GM19324 (cell line): ENCODE results near the gene PRKCE.

Experiments used
- ATAC-seq: cut with Tn5 transposase; IDR thresholded peaks from one replicate; pipeline ENCODE4 v1.9.1; 2021; ENCODE audit warnings: mild to moderate bottlenecking, moderate library complexity; ENCODE audit not compliant: unreplicated experiment, low FRiP score

PRKCE gene

DNA sequence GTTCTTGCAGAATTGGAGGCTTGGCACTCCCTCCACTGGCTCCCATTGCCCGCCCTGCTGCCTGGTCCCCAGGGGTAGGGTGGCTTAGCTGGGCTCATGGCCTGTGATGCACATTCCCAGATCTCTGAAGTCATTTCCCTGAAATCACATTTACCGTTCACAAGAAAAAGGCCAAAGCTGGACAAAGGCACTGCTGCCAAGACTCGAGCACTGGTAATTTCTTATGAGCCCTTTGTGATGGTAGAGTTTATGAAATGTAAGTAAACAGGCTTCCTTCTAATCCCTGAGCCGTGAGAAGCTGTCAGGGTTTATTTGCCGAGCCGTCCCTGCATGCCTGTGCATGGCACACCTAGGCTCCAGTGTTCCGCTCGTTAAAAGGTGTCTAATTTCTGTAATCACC lies 398.6 kb downstream of the PRKCE start:
- ATAC-seq, result no peak

- ATAC-seq, result no peak
Measured at GRCh38 chr2:46050489-46050888, 399.0 kb downstream of the PRKCE start.

- no peak for ATAC-seq
Measured at GRCh38 chr2:46051085-46051484, 399.6 kb downstream of the PRKCE start.

- ATAC-seq, result no peak
Measured at GRCh38 chr2:46053564-46053963, 402.1 kb downstream of the PRKCE start.

GRCh38 chr2:46056541-46056940 lies 405.1 kb downstream of the PRKCE start:
- no peak for ATAC-seq

DNA sequence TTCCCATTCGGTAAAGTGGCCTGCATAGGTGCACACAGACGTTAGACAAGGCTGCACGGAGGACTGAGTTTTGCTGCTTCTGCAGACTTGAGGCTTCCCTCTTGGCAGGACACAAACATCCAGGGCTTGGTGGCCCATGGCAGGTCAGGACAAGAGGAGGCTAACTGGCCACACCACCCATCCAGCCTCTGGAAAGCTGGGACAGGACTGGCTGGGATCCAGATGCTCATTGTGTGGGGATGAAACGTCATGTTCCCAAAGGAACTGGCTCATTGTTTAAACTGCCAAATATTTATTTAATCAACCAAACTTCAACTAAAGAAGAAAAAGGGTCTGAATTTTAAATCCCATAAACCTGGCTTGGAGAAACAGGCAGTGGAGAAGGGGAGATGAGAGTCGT lies 406.7 kb downstream of the PRKCE start:
- no peak for ATAC-seq

GRCh38 chr2:46062637-46063412 lies 411.4 kb downstream of the PRKCE start:
- no peak for ATAC-seq

- no peak for ATAC-seq
Measured at GRCh38 chr2:46064396-46064795, 412.9 kb downstream of the PRKCE start.

DNA sequence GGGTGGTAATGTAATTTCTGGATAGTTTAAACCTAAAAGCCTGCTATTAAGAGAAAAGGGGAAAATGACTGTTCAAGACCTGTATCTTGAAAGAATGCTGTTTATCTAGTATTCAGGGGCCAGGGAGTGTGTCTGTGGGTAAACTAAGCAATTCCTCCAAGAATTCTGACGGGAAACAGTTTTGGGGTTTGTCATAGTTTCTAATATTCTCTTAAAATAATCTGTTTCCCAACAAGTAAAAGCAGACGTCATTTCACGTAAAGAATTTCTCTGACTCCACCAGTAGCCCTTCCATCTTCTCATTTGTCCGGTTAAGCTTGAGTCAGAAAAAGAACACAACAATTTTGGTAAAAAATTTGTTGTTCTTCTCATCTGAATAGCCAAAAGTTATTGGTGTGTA lies 413.7 kb downstream of the PRKCE start:
- ATAC-seq, result no peak

- no peak for ATAC-seq
Measured at GRCh38 chr2:46066116-46066515, 414.6 kb downstream of the PRKCE start.

DNA sequence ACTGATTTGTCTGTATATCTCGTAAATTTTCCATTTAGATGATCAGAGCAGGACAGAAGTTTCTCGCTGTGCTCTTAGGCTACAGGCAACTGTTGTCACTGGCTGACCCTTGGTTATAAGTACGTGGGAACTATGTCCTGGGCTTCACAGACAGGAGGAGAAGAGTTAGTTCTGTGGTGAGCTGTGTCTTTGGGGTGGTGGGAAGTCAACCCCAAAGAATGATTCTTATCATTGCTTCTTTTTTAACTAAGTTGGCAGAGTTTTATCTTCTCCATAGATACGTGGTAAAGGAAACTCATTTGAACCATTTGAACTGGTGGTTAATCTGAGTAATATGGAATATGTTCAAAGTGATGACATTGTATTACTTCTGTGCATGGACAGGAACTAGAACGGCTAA lies 415.1 kb downstream of the PRKCE start:
- ATAC-seq, result no peak

- ATAC-seq, result no peak
Measured at GRCh38 chr2:46067062-46067461, 415.6 kb downstream of the PRKCE start.

GRCh38 chr2:46067501-46068305 lies 416.2 kb downstream of the PRKCE start:
- ATAC-seq, result no peak

- no peak for ATAC-seq
Measured at GRCh38 chr2:46068636-46069035, 417.2 kb downstream of the PRKCE start.

DNA sequence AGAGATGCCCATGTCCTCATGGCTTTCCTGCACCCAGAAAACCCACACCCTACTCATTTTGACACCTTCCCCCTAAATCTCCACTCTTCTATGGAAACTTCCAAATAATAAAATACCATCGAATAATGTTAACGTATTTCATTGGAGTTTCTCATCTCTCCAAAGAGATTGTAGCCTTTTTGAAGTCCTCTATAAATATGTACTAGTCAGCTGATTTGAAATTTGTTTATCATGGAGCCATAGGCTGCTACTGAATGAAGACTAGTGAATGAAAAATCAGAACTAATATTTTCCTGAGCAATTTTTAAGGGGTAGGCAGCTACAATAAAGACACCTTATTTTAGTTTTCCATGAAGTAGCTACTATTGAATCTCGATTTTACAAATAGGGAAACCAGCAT lies 419.6 kb downstream of the PRKCE start:
- ATAC-seq, result no peak

DNA sequence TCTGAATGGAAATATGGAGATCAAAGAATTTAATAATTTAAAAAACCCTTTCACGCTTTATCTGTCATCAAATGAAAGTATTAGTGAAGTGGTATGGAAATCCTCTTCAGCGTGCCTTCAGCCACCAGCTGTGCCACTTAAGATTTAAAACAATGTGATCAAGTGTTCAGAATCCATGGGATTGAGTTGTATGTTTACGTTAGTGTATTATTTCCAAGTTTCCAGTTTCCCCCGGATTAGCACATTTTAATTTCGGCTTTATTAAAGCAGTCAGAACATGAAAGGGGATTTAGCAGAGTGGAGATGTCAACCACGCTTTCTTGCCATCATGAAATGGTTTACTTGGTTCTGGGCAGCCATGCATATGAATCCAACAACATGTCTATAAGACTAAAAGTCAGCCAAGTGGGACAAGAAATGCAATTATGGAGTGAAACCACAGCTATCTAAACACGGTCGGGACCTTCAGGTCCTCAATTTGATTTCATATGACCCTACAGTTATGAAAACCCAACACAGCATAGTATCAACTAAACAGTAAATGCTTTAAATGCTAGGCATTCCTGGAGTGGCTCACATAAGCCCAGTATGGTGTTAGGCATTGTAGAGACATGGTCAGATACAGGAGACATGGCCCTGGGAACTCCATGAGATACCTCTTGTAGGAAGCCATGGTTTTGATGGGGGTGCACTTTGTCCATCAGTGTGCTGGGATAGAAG lies 420.8 kb downstream of the PRKCE start:
- ATAC-seq, result no peak

GRCh38 chr2:46073540-46074046 lies 422.1 kb downstream of the PRKCE start:
- ATAC-seq, result no peak

GRCh38 chr2:46074501-46074900 lies 423.0 kb downstream of the PRKCE start:
- ATAC-seq, result no peak

- no peak for ATAC-seq
Measured at GRCh38 chr2:46075848-46076247, 424.4 kb downstream of the PRKCE start.

- no peak for ATAC-seq
Measured at GRCh38 chr2:46076251-46076650, 424.8 kb downstream of the PRKCE start.

DNA sequence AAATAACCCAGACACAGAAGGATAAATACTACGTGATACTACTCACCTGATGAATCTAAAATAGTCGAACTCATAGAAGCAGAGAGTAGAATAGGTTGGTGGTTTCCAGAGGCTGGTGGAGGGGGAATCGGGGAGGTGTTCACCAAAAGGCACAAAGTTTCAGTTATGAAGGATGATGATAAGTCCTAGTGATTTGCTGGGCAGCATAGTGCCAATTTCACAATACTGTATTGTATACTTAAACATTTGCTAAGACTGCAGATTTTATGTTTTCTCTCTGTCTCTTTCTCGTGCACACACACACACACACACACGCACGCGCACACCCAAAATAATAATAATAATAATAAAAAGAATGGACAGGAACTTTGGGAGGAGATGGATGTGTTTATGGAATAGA lies 425.4 kb downstream of the PRKCE start:
- ATAC-seq, result no peak
